Fibroblast of the aortic adventitia (primary cell): Measurements from ENCODE around the gene PDLIM4. TPM values are rescaled to one million over a fixed set of nuclear protein-coding genes. Genes with fewer than 3 reads are reported as not detected.

Source experiments
- DNase-seq: peaks from one replicate; pipeline ENCODE4 v3.0.0-alpha.2; 2010; ENCODE audit warnings: low read depth
- H3K4me3 ChIP-seq: 2 replicates; pipeline ENCODE4 v1.5.1; 2011; ENCODE audit warnings: low read depth, mild to moderate bottlenecking, control low read depth, low read length, moderate library complexity
- CTCF ChIP-seq: IDR thresholded peaks from 2 replicates; pipeline ENCODE4 v1.5.1; 2011; ENCODE audit warnings: mild to moderate bottlenecking, low read length, control low read depth, inconsistent platforms; ENCODE audit not compliant: insufficient read depth
- total RNA-seq: library from RNA; depleted of rRNA; stranded (reverse); fragments of >200 nt; gene quantifications from 2 replicates; pipeline ENCODE4 v1.2.3, GENCODE V29; 2012; ENCODE audit warnings: low replicate concordance

The PDLIM4 gene
- total RNA-seq, 1 donor: 41.8 TPM

DNA sequence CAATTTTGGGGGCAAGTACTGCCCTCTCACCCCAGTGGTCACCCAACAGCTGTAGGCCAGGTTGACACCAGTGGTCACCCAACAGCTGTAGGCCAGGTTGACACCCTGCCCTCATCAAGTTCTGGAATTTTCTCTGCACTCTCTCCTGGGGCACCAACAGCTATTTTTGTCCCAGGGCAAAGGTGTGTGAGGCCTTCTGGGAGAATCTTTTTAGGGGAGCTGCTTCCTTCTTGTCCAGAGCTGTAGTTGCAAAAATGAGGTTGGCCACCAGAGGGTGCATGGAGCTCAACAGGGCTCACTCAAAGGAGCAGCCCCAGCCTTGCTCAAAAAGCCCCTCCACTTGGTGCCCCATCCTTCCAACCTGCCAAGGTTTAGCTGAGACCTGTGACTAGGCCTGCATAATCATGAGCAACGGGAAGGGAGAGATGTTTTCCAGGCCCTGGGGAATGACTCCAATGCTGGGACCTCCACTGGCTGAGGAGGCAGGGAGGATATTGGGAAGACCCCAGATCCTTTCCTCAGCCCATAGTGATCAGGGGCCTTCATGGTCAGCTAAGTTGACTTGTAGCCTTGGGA, 19.2 kb upstream of the PDLIM4 start:
- TF ChIP-seq CTCF: peak; percentile 91
- DNase-seq: peak; percentile 76

DNA sequence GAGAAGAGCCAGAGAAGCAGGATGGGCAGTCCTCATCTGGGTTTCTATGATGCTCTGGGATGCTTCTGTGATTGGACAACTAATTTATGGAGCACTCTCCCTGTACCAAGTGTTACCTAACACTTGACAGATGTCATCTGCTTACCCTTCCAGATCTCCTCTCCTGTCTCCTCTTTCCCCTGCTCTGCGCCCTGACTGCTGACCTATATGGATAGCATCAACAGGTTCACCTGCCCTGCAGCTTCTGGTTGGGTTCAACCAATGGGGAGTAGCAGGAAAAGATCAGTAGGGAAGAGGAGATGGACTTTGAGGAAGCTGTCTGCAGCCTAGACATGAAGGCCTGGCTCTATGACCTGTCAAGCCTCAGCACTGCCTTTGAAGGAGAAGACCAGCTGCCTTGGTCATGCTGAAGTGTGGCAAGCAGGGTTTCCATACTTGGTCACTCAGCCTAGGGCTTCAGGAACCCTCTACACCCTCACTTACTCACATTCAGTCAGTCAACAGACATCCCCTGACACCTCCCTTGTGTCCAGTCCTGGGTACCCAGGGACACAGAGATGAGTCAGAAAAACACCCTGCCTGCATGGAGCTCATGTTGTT, 18.5 kb upstream of the PDLIM4 start:
- DNase-seq: no peak
- H3K4me3 ChIP-seq: no peak overlapping the region
- TF ChIP-seq CTCF: no peak

More for the DNA sequence above, 19.2 kb upstream of the PDLIM4 start:
- no peak overlapping the region for H3K4me3 ChIP-seq

- H3K4me3 ChIP-seq: no peak overlapping the region
- TF ChIP-seq CTCF: no peak
- DNase-seq: no peak
These were observed 17.7 kb upstream of the PDLIM4 start for GRCh38 chr5:132239776-132240175.

DNA sequence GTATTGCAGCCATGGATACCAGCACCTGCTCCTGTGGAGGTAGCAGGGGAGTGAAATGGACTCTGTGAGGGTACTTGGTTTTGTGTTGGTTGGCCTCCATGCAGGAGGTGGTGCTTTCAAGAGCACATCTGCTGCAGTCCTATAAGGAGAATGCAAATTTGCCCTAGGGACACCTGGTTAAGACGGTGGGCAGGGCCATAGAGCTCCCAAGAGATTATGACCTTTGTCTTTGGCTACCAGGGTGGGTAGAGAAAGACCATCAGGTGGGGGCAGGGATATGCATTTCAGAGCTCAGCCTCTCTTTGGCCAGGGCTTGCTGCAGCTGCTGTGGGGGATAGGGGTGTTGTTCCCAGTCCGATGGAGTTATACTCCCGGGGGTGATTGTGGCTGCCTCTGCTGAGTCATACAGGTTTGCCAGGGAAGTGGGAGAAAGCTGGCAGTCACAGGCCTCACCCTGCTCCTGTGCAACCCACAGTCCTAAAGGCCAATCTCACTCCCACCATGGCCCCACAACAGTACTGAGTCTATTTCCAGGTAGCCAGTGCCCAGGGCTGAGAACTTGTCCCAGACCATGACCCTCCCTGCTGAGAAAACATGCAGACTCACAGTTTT, 14.0 kb upstream of the PDLIM4 start:
- no peak for TF ChIP-seq CTCF
- no peak for DNase-seq
- H3K4me3 ChIP-seq: no peak overlapping the region

DNA sequence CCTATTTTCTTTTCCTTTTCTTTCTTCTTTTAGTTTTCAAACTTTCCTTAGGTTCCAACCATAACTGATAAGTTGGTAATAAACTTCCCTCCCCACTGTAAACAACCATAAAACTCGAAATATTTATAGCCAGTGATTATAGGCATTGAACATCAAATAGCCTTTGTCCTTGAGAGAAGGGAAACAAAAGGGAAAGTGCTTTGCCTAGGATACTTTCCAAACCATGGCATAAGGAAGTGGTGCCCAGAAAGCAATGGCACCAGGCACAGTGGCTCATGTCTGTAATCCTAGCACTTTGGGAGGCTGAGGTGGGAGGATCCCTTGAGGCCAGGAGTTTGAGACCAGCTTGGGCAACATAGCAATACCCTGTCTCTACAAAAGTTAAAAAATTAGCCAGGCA, 11.9 kb upstream of the PDLIM4 start:
- H3K4me3 ChIP-seq: no peak overlapping the region
- no peak for TF ChIP-seq CTCF
- DNase-seq: no peak

DNA sequence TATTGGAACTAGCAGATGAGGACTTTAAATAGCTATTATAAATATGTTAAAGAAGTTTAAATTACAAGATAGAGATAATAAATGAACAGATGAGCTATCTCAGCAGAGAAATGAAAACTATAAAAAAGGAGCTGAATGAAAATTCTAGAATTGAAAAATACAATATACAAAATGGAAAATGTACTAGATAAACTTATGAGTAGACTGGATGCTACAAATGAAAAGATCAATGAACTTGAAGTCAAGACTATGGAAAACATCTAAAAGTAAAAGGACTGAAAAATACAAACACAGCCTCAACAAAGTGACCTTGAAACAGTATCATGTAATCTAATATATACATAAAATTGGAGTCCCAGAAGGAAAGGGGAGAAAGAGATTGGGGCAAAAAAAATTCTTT, 10.7 kb upstream of the PDLIM4 start:
- no peak for DNase-seq
- H3K4me3 ChIP-seq: no peak overlapping the region
- TF ChIP-seq CTCF: no peak
